Brain microvascular endothelial cell (primary cell): ENCODE data around the gene SLC4A8.
A peak's percentile ranks its signal among the peaks of the same experiment; 100 is the strongest.

Experiments used
- DNase-seq: peaks from one replicate; pipeline ENCODE4 v3.0.0-alpha.2; 2020
- H3K27ac ChIP-seq: fragments of 250-450 bp; sonication (Bioruptor Pico); 2 replicates; pipeline ENCODE4 v1.5.1; 2020; ENCODE audit warnings: mild to moderate bottlenecking, moderate library complexity
- H3K27me3 ChIP-seq: fragments of 250-450 bp; sonication (Bioruptor Pico); replicated peaks from 2 replicates; pipeline ENCODE4 v1.5.1; 2020; ENCODE audit warnings: mild to moderate bottlenecking
- H3K36me3 ChIP-seq: fragments of 250-450 bp; sonication (Bioruptor Pico); replicated peaks from 2 replicates; pipeline ENCODE4 v1.5.1; 2020; ENCODE audit warnings: mild to moderate bottlenecking
- H3K4me3 ChIP-seq: 2 replicates; pipeline ENCODE4 v1.5.1; 2011; ENCODE audit warnings: low read depth, mild to moderate bottlenecking, control low read depth, low read length, moderate library complexity
- CTCF ChIP-seq: IDR thresholded peaks from 2 replicates; pipeline ENCODE4 v1.5.1; 2011; ENCODE audit warnings: low read depth, mild to moderate bottlenecking, moderate library complexity, low read length, control low read depth, inconsistent platforms; ENCODE audit errors: missing control alignments
- in situ Hi-C: cut with HindIII; loops from 2 replicates; pipeline ENCODE4 v1.10.0; 2017; ENCODE audit warnings: low sequenced_read_pairs, low pct_ligation_motif_present

The SLC4A8 gene

GRCh38 chr12:51432921-51433320 is 8.3 kb downstream of the SLC4A8 start:
- no peak overlapping the region for H3K27ac ChIP-seq
- no peak overlapping the region for H3K4me3 ChIP-seq
- no peak for DNase-seq
- in situ Hi-C loops = no loop called here
- no peaks in the 10 kb centered on the region for H3K27me3 ChIP-seq
- no peak for TF ChIP-seq CTCF
- H3K36me3 ChIP-seq = no peaks in the 10 kb centered on the region

DNA sequence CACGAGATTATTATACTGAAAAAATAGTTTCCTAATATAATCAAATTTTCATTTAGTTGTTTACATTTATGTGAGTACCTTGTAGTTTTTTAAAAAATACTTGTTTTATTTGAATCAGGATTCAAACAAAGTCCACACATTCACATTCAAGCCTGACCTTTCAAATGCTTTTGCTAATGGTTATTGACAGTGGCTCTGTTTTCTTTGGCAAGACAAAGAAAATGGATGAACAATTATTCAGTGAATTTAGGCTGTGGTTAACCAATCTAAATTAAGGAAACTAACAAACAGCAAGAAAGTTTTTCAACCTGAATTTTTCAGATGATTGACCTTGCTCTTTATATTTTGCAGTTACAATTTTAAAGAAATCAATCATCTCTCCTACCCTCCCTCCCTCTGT is 9.7 kb downstream of the SLC4A8 start:
- in situ Hi-C loops = no loop called here
- DNase-seq = no peak

DNA sequence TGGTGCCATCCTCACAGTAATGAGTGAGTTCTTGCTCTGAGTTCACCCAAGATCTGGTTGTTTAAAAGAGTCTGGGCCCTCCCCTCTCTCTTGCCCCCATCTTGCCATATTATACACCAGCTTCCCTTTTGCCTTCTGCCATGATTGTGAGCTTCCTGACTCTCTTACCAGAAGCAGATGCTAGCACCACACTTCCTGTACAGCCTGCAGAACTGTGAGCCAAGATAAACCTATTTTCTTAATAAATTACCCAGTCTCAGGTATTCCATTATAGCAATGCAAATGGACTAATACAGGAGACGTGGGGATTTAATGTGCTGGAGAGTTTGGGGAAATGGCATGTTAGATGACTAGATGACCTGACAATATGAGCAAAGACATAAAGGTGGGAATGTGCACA is 12.8 kb downstream of the SLC4A8 start:
- in situ Hi-C loops = no loop called here

More for the DNA sequence above, 9.7 kb downstream of the SLC4A8 start:
- no peaks in the 10 kb centered on the region for H3K27me3 ChIP-seq
- no peak for TF ChIP-seq CTCF
- no peak overlapping the region for H3K27ac ChIP-seq
- no peak overlapping the region for H3K4me3 ChIP-seq
- H3K36me3 ChIP-seq = no peaks in the 10 kb centered on the region

DNA sequence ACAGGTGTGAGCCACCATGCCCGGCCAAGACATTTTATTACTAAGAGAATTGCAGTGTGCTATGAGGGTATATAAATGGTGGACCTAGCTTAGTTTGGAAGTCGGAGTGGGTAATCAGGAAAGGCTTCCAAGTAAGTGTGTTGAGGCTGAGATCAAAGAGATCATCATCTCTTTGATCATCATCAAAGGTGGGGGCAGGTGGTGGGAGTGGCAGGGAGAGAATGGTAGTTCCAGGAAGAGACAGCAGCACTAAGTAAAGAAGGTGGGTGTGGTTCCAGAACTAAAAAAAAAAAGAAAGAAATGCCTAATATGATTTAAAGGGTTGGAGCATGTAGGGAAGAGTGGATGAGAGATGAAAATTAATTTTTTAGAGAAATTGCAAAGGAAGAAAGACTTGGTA is 14.7 kb downstream of the SLC4A8 start:
- Histone ChIP-seq H3K27me3 (no peaks in the 10 kb centered on the region), H3K27ac (no peak overlapping the region), H3K36me3 (no peaks in the 10 kb centered on the region), H3K4me3 (no peak overlapping the region)
- no peak for DNase-seq
- in situ Hi-C loops = no loop called here
- TF ChIP-seq CTCF = no peak

More for the DNA sequence above, 12.8 kb downstream of the SLC4A8 start:
- no peak for TF ChIP-seq CTCF
- H3K27ac ChIP-seq = no peak overlapping the region
- no peak for DNase-seq
- H3K36me3 ChIP-seq = no peaks in the 10 kb centered on the region
- H3K27me3 ChIP-seq = no peaks in the 10 kb centered on the region
- no peak overlapping the region for H3K4me3 ChIP-seq

DNA sequence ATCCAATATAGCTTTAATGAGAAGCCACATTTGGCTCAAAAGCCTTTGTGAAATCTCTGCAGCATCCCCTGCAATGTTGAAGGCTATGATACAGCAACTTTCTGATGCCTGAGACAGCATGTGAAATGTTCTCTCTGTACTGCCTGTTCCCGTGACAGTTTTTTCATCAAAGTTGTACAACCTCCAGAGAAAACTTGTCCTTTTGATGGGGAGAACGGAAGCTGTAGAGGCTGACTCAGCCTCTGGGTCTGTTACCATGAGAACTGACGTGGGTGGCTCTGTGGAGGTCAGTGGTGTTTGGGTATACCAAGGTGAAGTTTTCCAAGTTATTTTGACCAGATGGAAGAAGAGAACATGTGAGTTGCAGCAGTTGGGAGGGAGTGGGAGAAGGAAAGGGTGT is 17.0 kb downstream of the SLC4A8 start:
- Histone ChIP-seq H3K36me3 (no peaks in the 10 kb centered on the region), H3K27ac (peak overlapping the region; percentile 20), H3K4me3 (no peak overlapping the region), H3K27me3 (no peaks in the 10 kb centered on the region)
- in situ Hi-C loops = no loop called here
- no peak for TF ChIP-seq CTCF
- peak; percentile 66 for DNase-seq

DNA sequence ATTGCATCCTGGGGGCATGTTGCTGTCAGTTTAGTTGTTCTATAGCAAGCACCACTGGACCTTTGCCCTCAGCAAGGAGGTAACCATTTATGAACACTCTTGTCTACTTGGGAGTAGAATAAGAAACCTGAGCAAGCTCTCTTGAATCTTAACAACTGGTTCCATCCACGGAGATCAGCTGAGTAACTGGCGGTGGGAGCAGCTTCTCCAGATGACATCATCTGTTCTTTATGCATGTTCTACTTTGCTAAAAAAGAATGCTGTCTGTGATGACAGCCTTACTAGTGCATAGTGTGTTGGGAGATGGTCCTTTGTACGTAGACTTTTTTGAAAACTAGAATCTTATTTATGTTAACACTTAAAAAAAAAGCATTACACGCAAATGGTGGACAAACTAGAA is 17.7 kb downstream of the SLC4A8 start:
- no peaks in the 10 kb centered on the region for H3K27me3 ChIP-seq
- in situ Hi-C loops = no loop called here
- H3K36me3 ChIP-seq = no peaks in the 10 kb centered on the region
- no peak overlapping the region for H3K4me3 ChIP-seq
- DNase-seq = peak; percentile 7
- H3K27ac ChIP-seq = no peak overlapping the region
- no peak for TF ChIP-seq CTCF
